ENCODE results near the gene GNAQ.
"Not testable (repeated sequence)": the region's sequence is repeated elsewhere in the genome, so short reads cannot be mapped to it uniquely, and the experiment has no call there.

Gene GNAQ

GRCh38 chr9:77743386-77743785, 288.2 kb downstream of the GNAQ start:
- no peak for FAIRE-seq
- no peak for DNase-seq (ENCODE audit: low spot score)

GRCh38 chr9:77738932-77739331, 292.7 kb downstream of the GNAQ start:
- no peak for DNase-seq (ENCODE audit: low spot score)
- FAIRE-seq: no peak

GRCh38 chr9:77735494-77735893, 296.1 kb downstream of the GNAQ start:
- no peak for FAIRE-seq

GRCh38 chr9:77731930-77732329, 299.7 kb downstream of the GNAQ start:
- FAIRE-seq (no peak), DNase-seq (ENCODE audit: low spot score) (no peak)

More at GRCh38 chr9:77735494-77735893, 296.1 kb downstream of the GNAQ start:
- DNase-seq (ENCODE audit: low spot score): no peak

GRCh38 chr9:77731008-77731698, 300.5 kb downstream of the GNAQ start:
- DNase-seq (ENCODE audit: low spot score) (no peak), FAIRE-seq (no peak)

- no peak for FAIRE-seq
- DNase-seq (ENCODE audit: low spot score): no peak
These were observed 302.4 kb downstream of the GNAQ start for GRCh38 chr9:77729177-77729576.

- FAIRE-seq (no peak), DNase-seq (ENCODE audit: low spot score) (no peak)
These were observed 304.8 kb downstream of the GNAQ start for GRCh38 chr9:77726814-77727213.

- no peak for FAIRE-seq
- no peak for DNase-seq (ENCODE audit: low spot score)
These were observed 305.3 kb downstream of the GNAQ start for GRCh38 chr9:77726289-77726688.

GRCh38 chr9:77725820-77726219, 305.8 kb downstream of the GNAQ start:
- FAIRE-seq (no peak), DNase-seq (ENCODE audit: low spot score) (no peak)

GRCh38 chr9:77725046-77725694, 306.4 kb downstream of the GNAQ start:
- FAIRE-seq: no peak
- no peak for DNase-seq (ENCODE audit: low spot score)

GRCh38 chr9:77721156-77721555, 310.5 kb downstream of the GNAQ start:
- DNase-seq (ENCODE audit: low spot score); FAIRE-seq: not testable (repeated sequence)

- DNase-seq (ENCODE audit: low spot score) (no peak), FAIRE-seq (no peak)
These were observed 312.3 kb downstream of the GNAQ start for GRCh38 chr9:77719321-77719720.

GRCh38 chr9:77718298-77718640, 313.3 kb downstream of the GNAQ start:
- not testable (repeated sequence) for FAIRE-seq; DNase-seq (ENCODE audit: low spot score)

- not testable (repeated sequence) for FAIRE-seq; DNase-seq (ENCODE audit: low spot score)
These were observed 313.9 kb downstream of the GNAQ start for GRCh38 chr9:77717608-77718297.

GRCh38 chr9:77714077-77714549, 317.5 kb downstream of the GNAQ start:
- no peak for FAIRE-seq
- DNase-seq (ENCODE audit: low spot score): no peak

- FAIRE-seq (no peak), DNase-seq (ENCODE audit: low spot score) (peak; percentile 56)
These were observed 319.0 kb downstream of the GNAQ start for GRCh38 chr9:77712533-77713130.

- no peak for FAIRE-seq
- no peak for DNase-seq (ENCODE audit: low spot score)
These were observed 320.5 kb downstream of the GNAQ start for GRCh38 chr9:77710965-77711648.

- DNase-seq (ENCODE audit: low spot score): no peak
- FAIRE-seq: no peak
These were observed 321.3 kb downstream of the GNAQ start for GRCh38 chr9:77710316-77710715.

GRCh38 chr9:77708064-77708815, 323.4 kb downstream of the GNAQ start:
- FAIRE-seq: no peak
- DNase-seq (ENCODE audit: low spot score): no peak

- peak; percentile 83 for DNase-seq (ENCODE audit: low spot score)
- FAIRE-seq: peak; percentile 79
These were observed 324.1 kb downstream of the GNAQ start for GRCh38 chr9:77707383-77708063.

Measured in urothelium cell line (cell line).